ENCODE data around the gene UTS2R.
"Not testable (repeated sequence)": the region's sequence is repeated elsewhere in the genome, so short reads cannot be mapped to it uniquely, and the experiment has no call there.

The UTS2R gene

DNA sequence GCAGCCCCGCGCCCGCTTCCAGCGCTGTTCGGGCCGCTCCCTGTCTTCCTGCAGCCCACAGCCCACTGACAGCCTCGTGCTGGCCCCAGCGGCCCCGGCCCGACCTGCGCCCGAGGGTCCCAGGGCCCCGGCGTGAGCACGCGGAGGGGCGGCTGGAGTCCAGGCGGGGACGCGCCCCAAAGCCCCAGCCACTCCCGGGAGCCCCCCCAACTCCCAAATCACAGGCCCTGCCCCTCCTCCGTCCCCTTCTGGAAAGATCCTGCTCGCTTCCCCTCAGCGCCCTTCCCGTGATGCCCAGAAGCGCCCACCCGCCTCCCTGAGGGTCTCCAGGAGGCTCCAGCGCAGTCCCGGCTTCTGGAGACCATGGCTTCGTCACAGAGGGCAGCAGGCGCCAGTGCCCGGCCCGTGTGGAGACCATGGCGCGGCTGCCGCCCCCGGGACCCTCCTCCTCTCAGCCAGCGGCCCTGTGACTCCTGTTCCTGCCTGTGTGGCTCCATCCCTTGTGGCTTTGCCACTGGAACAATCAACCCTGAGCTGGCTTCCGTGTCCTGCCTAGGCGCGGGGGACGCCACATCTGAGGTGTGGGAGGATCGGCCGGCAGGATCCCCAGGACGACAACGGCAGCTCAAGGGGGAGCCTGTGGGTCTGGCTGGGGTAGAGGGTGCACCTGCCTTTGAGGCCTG, 3.9 kb downstream of the UTS2R start:
- DNase-seq (ENCODE audit: low read depth), result no peak

DNA sequence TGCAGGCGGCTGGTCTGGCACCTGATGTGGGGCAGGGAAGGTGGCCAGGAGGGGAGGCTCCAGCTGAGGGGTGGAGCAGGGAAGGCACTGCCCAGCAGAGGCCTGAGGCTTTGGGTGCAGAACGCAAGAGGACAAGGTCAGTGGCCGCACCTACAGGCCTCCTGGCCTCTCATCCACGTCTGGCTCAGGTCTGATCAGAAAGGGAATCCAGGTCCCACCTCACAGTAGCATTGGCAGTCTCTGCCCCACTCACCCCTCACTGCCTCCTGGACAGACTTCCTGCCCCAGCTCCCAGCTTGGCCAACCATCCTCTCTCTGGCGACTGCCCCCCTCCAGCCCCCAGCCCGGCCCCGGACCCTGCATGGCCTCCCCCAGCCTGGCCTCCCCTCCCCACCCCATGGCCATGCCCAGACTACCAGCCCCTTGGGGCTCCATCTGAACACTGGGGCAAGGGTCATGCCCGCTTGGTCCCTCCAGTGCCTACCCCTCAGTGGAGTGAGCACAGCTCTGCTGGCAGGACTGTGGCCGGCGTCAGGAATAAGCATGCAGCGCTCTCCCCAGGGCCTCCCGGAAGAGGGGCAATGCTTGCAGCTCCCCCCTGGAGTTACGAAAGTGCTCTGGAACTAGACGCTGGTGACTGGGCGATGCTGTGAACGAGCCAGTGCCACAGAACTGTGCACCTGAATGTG, 4.6 kb downstream of the UTS2R start:
- no peak for DNase-seq (ENCODE audit: low read depth)

DNA sequence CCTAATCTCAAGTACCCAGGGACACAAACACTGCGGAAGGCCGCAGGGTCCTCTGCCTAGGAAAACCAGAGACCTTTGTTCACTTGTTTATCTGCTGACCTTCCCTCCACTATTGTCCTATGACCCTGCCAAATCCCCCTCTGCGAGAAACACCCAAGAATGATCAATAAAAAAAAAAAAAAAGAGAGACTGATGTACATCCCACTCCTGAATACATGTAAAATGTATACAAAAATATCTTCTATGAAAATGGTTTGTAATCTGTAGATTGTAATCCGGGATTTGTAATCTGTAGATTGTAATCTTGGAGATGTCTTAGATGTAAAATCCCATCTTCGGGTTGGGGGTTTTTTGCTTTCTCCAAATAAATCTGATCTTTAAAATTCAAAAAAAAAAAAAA, 5.7 kb downstream of the UTS2R start:
- not testable (repeated sequence) for DNase-seq (ENCODE audit: low read depth)

DNA sequence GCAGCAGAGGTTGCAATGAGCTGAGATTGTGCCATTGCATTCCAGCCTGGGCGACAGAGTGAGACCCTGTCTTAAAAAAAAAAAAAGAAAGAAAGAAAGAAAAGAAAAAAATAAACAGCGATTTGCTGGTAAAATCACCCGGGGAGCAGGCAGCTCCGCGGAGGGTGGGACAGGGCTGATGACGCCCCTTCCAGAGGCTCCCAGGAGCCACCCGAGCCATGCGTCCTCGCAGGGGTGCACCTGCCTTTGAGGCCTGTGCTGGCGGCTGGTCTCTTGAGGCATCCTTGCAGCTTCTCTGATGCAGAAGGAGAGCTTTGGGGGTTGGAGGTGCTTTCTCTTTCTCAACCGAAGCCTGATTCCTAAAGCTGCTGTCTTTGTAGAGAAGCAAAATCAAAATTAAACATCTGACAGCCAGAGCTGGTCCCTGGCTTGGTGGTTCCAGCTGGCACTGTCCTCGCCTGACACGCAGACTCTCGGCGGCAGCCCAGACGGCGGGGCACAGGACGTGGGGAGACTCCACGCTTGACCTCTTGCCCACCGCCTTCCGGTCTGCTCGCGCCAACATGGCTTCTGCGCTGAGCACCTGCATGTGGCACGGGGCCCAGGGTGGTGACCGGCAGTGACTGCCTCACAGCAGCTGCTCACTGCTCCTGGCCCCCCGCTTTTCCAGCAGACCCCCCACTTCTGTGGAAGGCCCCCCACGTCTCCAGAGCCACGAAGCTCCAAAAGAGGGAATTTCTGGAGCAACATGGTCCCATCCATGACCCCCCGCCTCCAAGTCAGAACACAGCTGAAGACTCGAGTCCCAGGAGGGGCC, 6.6 kb downstream of the UTS2R start:
- DNase-seq (ENCODE audit: low read depth), result no peak

DNA sequence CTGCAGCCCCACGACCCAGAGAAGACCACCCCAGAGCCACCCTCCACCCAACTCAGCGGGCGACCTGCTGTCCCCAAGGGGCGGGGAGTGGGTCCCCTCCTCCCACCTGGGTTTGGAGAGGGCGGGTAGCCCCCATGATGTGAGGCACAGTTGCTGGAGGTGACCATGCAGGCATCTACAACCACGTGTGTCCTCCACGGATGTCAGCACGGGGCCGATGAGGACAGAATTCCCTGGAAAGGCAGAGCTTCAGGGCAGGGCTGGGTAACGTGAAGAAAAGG, 7.1 kb downstream of the UTS2R start:
- no peak for DNase-seq (ENCODE audit: low read depth)

DNA sequence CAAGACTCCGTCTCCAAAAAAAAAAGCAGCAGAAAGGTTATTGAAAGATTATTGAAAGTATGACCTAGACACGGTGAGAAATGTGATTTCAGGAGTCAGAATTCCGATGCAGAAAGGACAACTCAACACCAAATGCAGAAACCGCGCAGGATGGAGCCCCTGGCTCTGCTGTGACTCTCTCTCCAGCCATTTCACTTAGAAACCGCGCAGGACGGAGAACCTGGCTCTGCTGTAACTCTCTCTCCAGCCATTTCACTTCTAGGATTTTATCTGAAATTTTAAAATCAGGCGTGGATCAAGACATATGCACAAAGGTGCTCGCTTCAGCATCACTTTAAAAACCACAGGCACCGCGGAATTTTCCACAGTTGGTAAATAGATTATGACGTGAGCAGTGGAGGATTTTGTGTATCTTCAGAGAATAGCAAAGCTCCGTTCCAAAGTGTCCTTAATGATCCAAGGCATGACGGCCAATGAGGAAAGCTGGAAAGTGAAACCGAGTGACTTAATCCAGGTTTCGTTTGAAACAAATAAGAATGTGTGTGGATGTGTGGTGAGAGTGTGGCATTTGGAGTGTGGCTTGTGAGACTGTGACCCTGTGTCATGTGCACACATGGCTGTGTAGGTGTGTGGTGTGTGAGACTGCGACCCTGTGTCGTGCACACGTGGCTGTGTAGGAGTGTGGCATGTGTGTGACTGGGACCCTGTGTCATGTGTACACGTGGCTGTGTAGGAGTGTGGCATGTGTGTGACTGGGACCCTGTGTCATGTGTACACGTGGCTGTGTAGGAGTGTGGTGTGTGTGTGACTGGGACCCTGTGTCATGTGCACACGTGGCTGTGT, 9.5 kb downstream of the UTS2R start:
- no peak for DNase-seq (ENCODE audit: low read depth)

DNA sequence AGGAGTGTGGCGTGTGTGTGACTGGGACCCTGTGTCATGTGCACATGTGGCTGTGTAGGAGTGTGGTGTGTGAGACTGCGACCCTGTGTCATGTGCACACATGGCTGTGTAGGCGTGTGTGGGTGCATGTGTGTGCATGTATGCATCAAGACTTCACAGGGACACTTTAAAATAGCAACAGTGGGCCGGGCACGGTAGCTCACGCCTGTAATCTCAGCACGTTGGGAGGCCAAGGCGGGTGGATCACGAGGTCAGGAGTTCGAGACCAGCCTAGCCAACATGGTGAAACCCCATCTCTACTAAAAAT, 10.1 kb downstream of the UTS2R start:
- DNase-seq (ENCODE audit: low read depth), result not testable (repeated sequence)

DNA sequence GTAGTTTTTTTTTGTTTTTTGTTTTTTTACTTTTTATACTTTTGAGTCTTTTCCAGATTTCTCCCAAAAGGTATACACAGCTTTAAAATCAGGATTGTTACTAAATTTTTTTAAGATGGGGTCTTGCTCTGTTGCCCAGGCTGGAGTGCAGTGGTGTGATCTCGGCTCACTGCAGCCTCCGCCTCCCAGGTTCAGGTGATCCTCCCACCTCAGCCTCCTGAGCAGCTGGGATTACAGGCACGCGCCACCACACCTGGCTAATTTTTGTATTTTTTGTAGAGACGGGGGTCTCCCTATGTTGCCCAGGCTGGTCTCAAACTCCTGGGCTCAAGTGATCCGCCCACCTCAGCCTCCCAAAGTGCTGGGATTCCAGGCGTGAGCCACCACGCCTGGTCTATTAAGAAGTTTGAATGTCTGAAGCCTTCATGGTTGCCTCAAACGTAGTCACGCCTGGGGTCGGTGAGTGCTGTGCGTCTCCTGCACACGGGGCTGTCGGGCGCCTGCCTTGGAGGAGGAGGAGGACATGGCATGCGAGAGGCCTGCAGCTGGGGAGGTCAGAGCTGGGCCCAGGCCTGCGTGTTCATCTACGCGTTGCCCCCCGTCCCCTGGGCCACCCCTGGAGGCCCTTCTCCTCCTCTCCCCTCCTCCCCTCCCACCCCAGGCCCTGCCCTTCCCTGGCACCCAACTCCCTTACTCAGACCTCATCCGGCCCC, 10.8 kb downstream of the UTS2R start:
- DNase-seq (ENCODE audit: low read depth), result not testable (repeated sequence)

DNA sequence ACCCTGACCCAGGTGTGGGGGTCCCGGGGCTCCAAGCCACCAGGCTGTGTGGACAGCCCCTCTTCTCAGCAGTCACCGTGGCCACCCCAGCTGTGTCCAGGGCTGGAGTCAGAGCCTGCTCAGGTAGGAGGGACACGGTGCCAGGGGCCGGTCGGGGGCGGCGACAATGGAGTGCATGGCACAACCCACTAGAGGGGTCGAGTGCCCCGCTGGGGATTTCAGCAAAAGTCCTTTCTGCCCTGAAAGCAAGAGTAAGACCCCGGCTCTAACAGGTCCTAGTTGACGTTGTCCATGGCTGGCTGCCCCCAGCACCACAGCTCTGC, 11.3 kb downstream of the UTS2R start:
- no peak for DNase-seq (ENCODE audit: low read depth)

DNA sequence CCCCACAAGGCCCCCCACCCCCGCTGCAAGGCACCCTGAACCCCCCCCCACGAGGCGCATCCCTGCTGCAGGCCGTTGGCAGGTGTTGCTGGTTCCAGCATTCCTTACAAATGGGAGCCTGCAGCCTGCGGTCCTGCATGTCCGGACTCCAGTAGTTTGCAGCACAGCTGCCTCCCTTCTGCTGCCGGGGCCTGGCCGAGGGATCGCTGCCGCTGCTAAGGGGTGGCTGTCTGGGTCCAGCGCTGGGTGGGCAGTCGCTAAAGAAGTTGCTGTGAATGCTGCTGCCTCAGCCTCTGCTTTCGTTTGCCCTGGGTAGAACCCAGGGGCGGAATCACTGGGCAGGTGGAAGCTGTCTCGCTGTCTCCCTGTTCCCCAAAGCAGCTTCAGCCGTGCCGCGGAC, 11.8 kb downstream of the UTS2R start:
- no peak for DNase-seq (ENCODE audit: low read depth)

DNA sequence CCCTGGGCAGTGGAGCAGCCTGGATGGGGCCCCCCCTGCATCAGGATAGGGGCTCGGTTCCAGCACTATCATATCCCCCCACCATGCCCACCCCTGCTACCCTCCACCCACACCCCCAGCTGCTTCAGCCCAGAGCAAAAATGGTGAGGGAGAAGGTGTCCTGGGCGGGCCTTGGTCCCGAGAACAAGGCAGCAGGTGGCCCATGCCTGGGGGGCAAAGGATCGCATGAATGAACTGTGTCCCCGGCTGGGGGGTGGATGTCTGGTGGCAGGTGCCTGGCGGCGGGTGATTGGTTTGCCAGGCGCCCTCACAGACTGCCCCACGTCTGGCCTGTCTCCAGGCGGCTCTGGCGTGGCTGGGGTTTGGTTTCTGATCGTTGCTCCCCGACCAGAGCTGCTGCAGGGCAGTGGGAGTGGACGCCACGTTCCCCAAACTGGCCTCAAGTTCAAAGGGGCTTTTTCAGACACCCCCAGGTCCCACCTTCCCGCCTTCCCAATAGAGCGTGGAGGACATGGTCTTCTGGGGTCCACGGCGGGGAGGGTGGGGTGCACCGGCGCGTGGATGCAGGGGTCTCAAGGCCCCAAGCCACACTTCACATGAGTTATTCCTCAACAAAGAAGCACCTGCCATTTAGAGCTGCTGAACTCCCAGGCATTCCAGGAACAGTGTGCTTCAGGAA, 12.6 kb downstream of the UTS2R start:
- DNase-seq (ENCODE audit: low read depth), result no peak

DNA sequence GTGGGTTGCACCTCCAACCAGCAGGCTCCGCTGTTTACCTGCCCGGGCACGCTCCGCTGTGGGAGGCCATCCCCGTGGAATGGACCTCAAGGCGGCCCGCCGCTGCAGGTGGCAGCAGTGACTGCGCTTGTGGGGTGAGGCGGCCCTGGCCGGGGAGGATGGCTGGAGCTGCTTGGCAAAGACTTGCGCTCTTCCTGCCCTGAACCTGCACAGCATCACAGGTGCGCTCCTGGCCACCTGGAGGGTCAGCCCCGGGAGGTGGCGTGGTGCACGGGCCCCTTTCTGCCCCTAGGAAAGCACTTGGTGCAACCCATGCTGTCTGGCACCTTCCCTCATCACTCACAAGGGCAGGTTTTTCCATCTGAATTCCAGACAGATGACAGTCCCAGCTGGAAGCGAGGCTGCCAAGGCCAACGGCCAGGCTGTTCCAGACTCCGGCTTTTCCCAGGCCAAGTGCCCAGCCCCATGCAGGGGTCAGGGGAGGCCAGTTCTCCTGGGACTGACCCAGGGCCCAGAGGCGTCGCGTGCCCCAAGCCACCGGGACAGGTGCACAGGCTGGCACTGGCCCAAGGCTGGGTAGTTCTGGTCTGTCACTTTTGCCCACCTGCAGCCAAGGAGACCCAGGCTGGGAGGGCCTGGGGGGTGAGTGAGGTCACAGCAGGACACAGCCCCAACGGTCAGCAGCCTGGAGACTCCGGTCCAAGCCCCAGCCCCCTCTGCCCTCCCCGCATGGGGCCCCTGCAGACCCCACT, 13.3 kb downstream of the UTS2R start:
- no peak for DNase-seq (ENCODE audit: low read depth)

DNA sequence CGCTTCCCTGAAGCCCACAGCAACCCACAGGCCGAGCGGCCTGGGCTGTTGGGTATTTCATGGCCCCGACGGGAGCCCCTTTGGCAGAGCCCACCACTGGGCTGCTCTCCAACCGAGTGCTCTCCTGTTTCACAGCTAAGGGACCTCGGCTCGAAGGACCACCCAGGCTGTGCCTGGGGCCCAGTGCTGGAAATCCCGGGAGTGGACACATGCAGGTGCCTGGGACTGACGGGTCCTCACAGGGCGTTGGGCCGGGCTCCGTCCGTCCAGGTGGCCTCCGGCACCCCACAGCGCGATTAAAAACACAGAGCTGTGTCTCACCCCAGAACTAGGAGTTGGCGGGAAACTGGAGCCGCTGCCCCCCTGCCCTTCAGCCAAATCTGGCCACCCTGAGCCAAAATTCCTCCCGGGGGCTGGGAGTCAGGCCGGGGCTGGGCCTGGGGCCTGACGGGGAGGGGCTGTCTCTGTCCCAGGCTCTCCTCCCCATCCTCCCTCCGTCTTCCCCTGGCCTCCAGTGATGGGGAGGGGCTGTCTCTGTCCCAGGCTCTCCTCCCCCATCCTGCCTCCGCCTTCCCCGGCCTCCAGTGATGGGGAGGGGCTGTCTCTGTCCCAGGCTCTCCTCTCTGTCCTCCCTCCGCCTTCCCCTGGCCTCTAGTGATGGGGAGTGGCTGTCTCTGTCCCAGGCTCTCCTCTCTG, 14.1 kb downstream of the UTS2R start:
- no peak for DNase-seq (ENCODE audit: low read depth)

DNA sequence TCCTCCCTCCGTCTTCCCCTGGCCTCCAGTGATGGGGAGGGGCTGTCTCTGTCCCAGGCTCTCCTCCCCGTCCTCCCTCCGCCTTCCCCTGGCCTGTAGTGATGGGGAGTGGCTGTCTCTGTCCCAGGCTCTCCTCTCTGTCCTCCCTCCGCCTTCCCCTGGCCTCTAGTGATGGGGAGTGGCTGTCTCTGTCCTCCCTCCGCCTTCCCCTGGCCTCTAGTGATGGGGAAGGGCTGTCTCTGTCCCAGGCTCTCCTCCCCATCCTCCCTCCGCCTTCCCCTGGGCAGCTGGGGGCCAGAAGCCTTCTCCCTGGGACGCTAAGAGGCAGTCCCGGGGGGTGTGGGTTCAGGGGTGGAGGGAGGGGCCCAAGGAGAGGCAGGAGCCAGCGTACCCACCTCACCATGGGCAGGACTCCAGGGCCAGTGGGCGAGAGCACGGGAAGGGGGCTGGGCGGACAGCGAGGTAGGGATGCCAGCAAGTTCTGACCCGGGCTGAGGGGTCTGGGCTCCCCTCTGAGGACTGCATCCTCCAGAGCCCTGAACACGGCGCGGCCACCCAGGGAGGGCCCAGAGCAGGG, 14.8 kb downstream of the UTS2R start:
- DNase-seq (ENCODE audit: low read depth), result no peak

DNA sequence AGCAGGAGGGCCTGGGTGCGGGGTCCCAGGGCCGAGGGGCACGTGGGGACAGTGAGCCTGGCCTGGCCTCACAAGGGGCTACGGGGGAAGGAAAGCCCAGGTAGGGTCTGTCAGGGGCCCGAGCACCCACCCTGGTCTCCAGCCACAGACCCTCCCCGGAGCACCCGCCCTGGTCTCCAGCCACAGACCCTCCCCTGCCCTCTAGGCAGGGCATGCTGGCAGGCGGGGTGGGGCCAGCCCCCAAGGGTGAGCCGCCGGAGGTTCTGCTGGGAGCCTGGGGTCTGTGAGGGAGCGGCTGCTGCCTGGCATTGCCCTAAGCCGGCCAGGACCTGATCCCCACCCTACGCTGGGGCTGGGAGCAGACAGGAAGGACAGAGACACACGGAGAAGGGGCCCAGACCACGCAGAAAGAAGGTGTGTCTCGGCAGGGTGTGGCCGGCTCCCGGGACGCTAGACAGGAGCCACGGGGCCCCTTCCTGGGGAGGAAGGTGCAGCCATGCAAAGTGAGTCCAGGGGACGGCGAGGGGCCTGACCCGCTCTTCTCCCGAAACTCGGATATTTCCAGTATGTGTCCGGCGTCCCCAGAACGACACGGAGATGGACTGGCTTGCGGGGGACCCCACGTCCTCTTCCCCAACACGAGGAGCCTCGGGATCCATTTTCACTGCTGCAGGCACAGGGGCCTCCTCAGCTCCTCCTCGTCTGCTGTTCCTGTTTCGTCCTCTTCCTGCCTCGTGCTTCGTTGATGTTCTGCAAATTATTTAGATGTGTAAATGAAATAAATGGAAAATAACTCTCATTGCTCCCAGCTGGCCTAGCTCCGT, 15.5 kb downstream of the UTS2R start:
- DNase-seq (ENCODE audit: low read depth), result no peak

DNA sequence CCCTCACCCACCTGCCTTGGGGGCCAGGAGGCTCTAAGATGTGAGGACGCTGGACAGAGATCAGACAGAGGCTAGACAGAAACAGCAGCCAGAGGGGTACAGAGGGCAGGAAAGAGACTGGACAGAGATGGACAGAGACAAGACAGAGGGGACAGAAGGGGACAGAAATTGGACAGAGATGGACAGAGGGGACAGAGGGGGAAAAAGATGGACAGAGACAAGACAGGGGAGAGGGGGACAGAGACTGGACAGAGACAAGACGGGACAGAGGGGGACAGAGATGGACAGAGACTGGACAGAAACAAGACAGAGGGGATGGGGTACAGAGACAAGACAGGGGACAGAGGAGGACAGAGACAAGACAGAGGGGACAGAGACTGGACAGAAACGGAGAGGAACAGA, 16.1 kb downstream of the UTS2R start:
- no peak for DNase-seq (ENCODE audit: low read depth)

DNA sequence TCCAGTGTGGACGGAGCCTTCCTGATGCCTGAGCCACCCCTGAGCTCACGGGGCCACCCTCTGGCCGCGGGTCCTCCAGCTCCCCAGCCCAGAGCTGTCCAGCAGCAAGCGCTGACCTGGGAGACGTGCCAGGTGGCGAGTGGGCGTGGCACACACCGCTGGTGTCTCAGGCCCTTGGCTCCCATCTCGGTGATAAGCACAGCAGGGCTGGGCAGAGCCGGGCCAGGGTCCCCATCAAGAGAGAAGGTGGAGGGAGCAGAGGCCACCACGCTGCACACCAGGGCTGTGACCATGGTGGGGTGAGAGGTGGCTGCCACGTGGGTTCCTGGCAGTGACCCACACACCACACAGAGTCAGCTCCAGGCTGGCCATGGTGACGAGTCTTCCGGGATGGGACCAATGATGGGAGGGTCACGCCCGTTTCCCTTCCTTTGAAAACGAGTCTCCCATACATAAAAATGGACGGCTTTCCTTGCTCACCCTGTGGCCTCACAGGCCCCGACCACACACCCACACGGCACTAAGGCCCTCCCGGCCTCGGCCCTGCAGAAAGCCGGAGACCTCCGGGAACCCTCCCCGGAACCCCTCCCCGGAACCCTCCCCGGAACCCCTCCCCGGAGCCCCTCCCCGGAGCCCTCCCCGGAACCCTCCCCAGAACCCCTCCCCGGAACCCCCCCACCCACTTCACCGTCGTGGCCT, 16.8 kb downstream of the UTS2R start:
- DNase-seq (ENCODE audit: low read depth), result no peak

DNA sequence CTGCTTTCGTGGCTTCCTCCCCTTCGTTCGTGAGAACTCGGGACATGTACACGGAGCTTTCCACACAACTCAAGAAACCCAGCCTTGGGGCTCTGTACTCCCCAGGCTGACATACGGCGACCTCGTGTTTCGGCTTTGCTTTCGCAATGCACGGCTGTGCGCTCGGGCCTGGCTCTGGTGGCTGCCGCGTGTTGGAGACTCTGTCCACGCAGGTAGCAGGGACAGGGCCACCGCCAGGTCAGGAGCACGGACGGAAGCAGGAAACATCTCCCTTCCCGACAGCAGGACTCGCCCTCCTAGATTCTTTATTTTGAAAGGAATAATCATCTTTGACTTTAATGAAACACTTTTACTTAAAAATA, 17.3 kb downstream of the UTS2R start:
- DNase-seq (ENCODE audit: low read depth), result no peak

All from activated T-cell treated with anti-CD3 and anti-CD28 coated beads for 24 hours (primary cell).